ENCODE measurements around the gene ZNF598. TPM values are rescaled to one million over a fixed set of nuclear protein-coding genes. Genes with fewer than 3 reads are reported as not detected.
A peak's percentile ranks its signal among the peaks of the same experiment; 100 is the strongest.

ZNF598 gene
- polyA plus RNA-seq, 2 of the 4 experiments (the other 2 are of a cell fraction) = 17.7 to 33.8 TPM

DNA sequence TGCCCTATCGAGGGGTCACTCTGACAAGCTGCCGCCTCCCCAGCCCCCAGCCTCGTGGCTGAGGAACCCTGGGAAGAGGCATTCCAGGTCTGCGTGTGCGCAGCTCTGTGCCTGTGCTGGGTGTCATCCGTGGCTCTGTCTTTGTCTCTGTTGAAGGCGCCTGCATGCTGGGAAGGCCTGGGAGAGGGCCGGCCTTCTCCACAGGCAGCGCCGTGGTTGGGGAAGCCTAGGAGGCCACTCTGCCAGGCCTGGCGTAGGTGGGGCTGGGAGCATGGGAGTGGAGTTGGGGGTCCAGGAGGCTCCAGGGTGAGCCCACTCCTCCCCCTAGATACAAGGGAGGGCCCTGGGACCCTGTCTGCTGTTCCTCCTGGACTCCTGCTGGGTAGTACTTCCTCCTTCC lies 20.4 kb upstream of the ZNF598 start:
- POLR2A ChIA-PET = interaction anchor here (0.7 to 1.0 kb wide), 2 partner anchors 18 to 125 kb away, joined by 5 to 9 read pairs; partner anchors contain the start of genes NTHL1, TRAF7 and TSC2
- peak overlapping the region in 1 of 2 experiments; percentile 56; a peak in 3 of 6 replicates for H3K27ac ChIP-seq
- peaks cover 38% of the 10 kb centered on the region for H3K4me1 ChIP-seq
- no peak overlapping the region for H3K4me2 ChIP-seq
- no peaks in the 10 kb centered on the region for H3K9me3 ChIP-seq
- DNase-seq (ENCODE audit: low read depth in 1 of 2, low spot score in 1 of 2) (no peak), ATAC-seq (no peak), FAIRE-seq (no peak)
- no peak overlapping the region for H3K4me3 ChIP-seq
- TF ChIP-seq RCOR1 (IDR thresholded peaks at IDR 0.05; ENCODE audit: low read depth, low read length) (no peak), MAFK (IDR thresholded peaks at IDR 0.05; ENCODE audit: partially characterized antibody) (no peak), HEYL (CRISPR knock-in tag; IDR thresholded peaks at IDR 0.05) (no peak), ZSCAN20 (CRISPR knock-in tag; IDR thresholded peaks at IDR 0.05) (no peak)
- TF ChIP-seq, protein P1, sequence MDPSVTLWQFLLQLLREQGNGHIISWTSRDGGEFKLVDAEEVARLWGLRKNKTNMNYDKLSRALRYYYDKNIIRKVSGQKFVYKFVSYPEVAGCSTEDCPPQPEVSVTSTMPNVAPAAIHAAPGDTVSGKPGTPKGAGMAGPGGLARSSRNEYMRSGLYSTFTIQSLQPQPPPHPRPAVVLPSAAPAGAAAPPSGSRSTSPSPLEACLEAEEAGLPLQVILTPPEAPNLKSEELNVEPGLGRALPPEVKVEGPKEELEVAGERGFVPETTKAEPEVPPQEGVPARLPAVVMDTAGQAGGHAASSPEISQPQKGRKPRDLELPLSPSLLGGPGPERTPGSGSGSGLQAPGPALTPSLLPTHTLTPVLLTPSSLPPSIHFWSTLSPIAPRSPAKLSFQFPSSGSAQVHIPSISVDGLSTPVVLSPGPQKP (IDR thresholded peaks at IDR 0.05; ENCODE audit: low read depth, low read length) = no peak
- TF ChIP-seq, protein P2, sequence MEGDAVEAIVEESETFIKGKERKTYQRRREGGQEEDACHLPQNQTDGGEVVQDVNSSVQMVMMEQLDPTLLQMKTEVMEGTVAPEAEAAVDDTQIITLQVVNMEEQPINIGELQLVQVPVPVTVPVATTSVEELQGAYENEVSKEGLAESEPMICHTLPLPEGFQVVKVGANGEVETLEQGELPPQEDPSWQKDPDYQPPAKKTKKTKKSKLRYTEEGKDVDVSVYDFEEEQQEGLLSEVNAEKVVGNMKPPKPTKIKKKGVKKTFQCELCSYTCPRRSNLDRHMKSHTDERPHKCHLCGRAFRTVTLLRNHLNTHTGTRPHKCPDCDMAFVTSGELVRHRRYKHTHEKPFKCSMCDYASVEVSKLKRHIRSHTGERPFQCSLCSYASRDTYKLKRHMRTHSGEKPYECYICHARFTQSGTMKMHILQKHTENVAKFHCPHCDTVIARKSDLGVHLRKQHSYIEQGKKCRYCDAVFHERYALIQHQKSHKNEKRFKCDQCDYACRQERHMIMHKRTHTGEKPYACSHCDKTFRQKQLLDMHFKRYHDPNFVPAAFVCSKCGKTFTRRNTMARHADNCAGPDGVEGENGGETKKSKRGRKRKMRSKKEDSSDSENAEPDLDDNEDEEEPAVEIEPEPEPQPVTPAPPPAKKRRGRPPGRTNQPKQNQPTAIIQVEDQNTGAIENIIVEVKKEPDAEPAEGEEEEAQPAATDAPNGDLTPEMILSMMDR (IDR thresholded peaks at IDR 0.05) = no peak
- 85% methylated on average over 6 of the region's 11 CpGs for WGBS (ENCODE audit: missing lambda C conversion rate)
- CTCF ChIA-PET = interaction anchor here (0.8 to 5.9 kb wide), 8 partner anchors 10 to 117 kb away, joined by 3 to 25 read pairs (median 10); no protein-coding TSS in a partner anchor

DNA sequence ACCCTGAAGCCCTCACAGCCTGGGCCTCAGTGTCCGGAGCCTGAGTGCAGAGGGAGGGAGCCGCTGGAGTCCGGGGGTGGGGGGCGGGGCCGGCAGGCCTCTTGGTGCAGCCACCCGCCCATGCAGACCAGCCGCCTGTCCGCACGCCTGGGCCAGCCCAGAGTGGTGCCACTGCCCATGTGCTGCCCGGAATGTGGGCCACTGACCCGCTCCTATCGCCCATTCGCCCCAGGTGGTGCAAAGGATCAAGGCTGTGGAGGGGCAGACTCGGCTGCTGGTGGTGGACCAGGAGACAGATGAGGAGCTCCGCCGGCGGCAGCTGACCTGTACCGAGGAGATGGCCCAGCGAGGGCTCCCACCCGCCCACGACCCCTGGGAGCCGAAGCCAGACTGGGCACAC lies 19.7 kb upstream of the ZNF598 start:
- no peak for ATAC-seq
- peak overlapping the region in 1 of 2 experiments; percentile 56; a peak in 2 of 6 replicates for H3K27ac ChIP-seq
- H3K4me3 ChIP-seq = no peak overlapping the region
- peaks cover 33% of the 10 kb centered on the region for H3K4me1 ChIP-seq
- no peak for FAIRE-seq
- H3K9me3 ChIP-seq = no peaks in the 10 kb centered on the region
- POLR2A ChIA-PET = interaction anchor here (0.7 to 1.0 kb wide), 2 partner anchors 18 to 126 kb away, joined by 5 to 9 read pairs; partner anchors contain the start of genes NTHL1, TRAF7 and TSC2
- no peak overlapping the region for H3K4me2 ChIP-seq
- WGBS (ENCODE audit: missing lambda C conversion rate) = 98% methylated on average over 8 of the region's 22 CpGs
- TF ChIP-seq CBX2 (IDR thresholded peaks at IDR 0.05; ENCODE audit: borderline replicate concordance, low read depth) = no peak
- no peak for TF ChIP-seq TP53 (CRISPR knock-in tag; IDR thresholded peaks at IDR 0.05)
- TF ChIP-seq PHF8 (IDR thresholded peaks at IDR 0.05; ENCODE audit: borderline replicate concordance, low read depth) = no peak
- TF ChIP-seq HEYL (CRISPR knock-in tag; IDR thresholded peaks at IDR 0.05) = no peak
- TF ChIP-seq HOXB13 (CRISPR knock-in tag; IDR thresholded peaks at IDR 0.05; ENCODE audit: low read depth) = no peak
- no peak for TF ChIP-seq CEBPB (IDR thresholded peaks at IDR 0.05)
- TF ChIP-seq MAFK (IDR thresholded peaks at IDR 0.05; ENCODE audit: partially characterized antibody) = no peak
- TF ChIP-seq GATA3 (IDR thresholded peaks at IDR 0.05; ENCODE audit: borderline replicate concordance) = no peak
- TF ChIP-seq POLR2AphosphoS2 (conservative IDR thresholded peaks at IDR 0.05; ENCODE audit: low read length) = no peak
- TF ChIP-seq CBX8 (IDR thresholded peaks at IDR 0.05) = no peak
- TF ChIP-seq NR3C1 (IDR thresholded peaks at IDR 0.05) = no peak
- no peak for TF ChIP-seq TFCP2L1 (CRISPR knock-in tag; IDR thresholded peaks at IDR 0.05)
- TF ChIP-seq FOSB (CRISPR knock-in tag; IDR thresholded peaks at IDR 0.05) = no peak
- TF ChIP-seq MAZ (IDR thresholded peaks at IDR 0.05; ENCODE audit: borderline replicate concordance, low read depth, low read length) = no peak
- no peak for TF ChIP-seq RNF2 (IDR thresholded peaks at IDR 0.05; ENCODE audit: borderline replicate concordance, low read depth)
- no peak for DNase-seq (ENCODE audit: low read depth in 1 of 2, low spot score in 1 of 2)
- CTCF ChIA-PET = interaction anchor here (0.8 to 5.9 kb wide), 8 partner anchors 11 to 118 kb away, joined by 3 to 25 read pairs (median 10); no protein-coding TSS in a partner anchor

DNA sequence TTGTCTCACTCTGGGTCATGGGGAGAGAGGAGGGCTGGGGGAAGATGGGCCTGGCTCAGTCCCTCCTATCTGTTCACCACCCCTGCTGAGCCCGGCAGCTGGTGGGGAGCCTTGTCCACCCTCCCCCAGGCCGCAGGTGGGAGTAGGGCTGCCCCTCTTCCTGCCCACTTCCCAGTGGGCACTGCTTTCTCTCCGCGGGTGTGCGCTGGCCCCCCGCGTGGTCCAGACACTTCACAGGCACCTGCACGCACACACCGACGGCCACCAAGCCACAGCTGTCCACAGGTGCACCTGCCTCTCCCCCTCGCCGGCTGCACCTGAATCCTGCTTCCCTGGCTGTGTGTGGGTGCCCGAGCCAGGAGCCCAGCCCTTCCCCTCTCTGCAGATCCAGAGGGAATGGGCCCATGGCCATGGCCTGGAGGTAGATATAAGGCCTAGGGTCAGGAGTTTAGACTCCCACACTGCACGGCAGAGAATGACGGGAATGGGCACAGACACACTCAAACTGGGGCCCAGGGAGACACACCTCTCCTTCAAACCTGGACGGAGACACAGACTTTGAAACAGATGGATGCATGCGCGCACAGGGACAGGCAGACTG lies 19.1 kb upstream of the ZNF598 start:
- CTCF ChIA-PET = interaction anchor here (1.5 to 7.8 kb wide), 6 partner anchors 11 to 119 kb away, joined by 5 to 117 read pairs (median 11); partner anchors contain the start of gene PKD1
- WGBS (ENCODE audit: missing lambda C conversion rate) = 92% methylated on average over 18 of the region's 18 CpGs
- Histone ChIP-seq H3K27ac (peak overlapping the region in 1 of 2 experiments; percentile 88; a peak in 1 of 6 replicates), H3K4me3 (no peak overlapping the region), H3K4me1 (peaks cover 34% of the 10 kb centered on the region), H3K4me2 (peak overlapping the region; percentile 97; the same call in 2 of the 3 replicates), H3K9me3 (no peaks in the 10 kb centered on the region)
- DNase-seq (ENCODE audit: low read depth in 1 of 2, low spot score in 1 of 2) (no peak), ATAC-seq (no peak), FAIRE-seq (no peak)
- TF ChIP-seq HOXA7 (CRISPR knock-in tag; IDR thresholded peaks at IDR 0.05) (no peak), NPAS2 (CRISPR knock-in tag; IDR thresholded peaks at IDR 0.05; ENCODE audit: borderline replicate concordance) (no peak), RAD21 (conservative IDR thresholded peaks at IDR 0.05 in 1 of 2, IDR thresholded peaks at IDR 0.05 in 1 of 2) (no peak)
- POLR2A ChIA-PET = no interaction called here
